GM20000 (cell line): ENCODE results near the gene TMEM245.
"Not testable (repeated sequence)": the region's sequence is repeated elsewhere in the genome, so short reads cannot be mapped to it uniquely, and the experiment has no call there.

Source experiments
- DNase-seq: peaks from one replicate; pipeline ENCODE4 v3.0.0; 2012; ENCODE audit warnings: low spot score
- CTCF ChIP-seq: IDR thresholded peaks from 2 replicates; pipeline ENCODE4 v1.5.1; 2012; ENCODE audit warnings: mild to moderate bottlenecking, control low read depth; ENCODE audit errors: extremely low read depth, missing control alignments

TMEM245 gene

GRCh38 chr9:109133533-109133932, 13.8 kb upstream of the TMEM245 start:
- no peak for TF ChIP-seq CTCF
- no peak for DNase-seq

- no peak for DNase-seq
- TF ChIP-seq CTCF: no peak
These were observed 12.8 kb upstream of the TMEM245 start for GRCh38 chr9:109132567-109133021.

GRCh38 chr9:109129470-109130197, 9.9 kb upstream of the TMEM245 start:
- no peak for TF ChIP-seq CTCF
- no peak for DNase-seq

- DNase-seq: not testable (repeated sequence)
These were observed 6.9 kb upstream of the TMEM245 start for GRCh38 chr9:109126671-109127070.

- no peak for TF ChIP-seq CTCF
- no peak for DNase-seq
These were observed 4.4 kb upstream of the TMEM245 start for GRCh38 chr9:109124121-109124520.

- no peak for TF ChIP-seq CTCF
- DNase-seq: peak; percentile 39
These were observed 3.2 kb upstream of the TMEM245 start for GRCh38 chr9:109122726-109123621.

- TF ChIP-seq CTCF: no peak
These were observed 1.6 kb upstream of the TMEM245 start for GRCh38 chr9:109121232-109121796.

More at GRCh38 chr9:109121232-109121796, 1.6 kb upstream of the TMEM245 start:
- DNase-seq: no peak
